GM23338 (cell line): Measurements from ENCODE around the gene TNRC18. TPM values are rescaled to one million over a fixed set of nuclear protein-coding genes. Genes with fewer than 3 reads are reported as not detected.

Experiments used
- ATAC-seq: fragments of 200-7000 bp; cut with Tn5 transposase; 3 replicates; pipeline ENCODE4 v1.9.1; 2020
- DNase-seq: peaks from one replicate; pipeline ENCODE4 v3.0.0-alpha.2; 2015; ENCODE audit warnings: low spot score
- H2AFZ ChIP-seq: fragments of 200-600 bp; sonication (generic); 2 replicates; pipeline ENCODE4 v1.8.0; 2016; ENCODE audit warnings: antibody characterized with exemption, mild to moderate bottlenecking, moderate library complexity
- H3F3A ChIP-seq: fragments of 200-600 bp; sonication (generic); replicated peaks from 2 replicates; pipeline ENCODE4 v1.8.0; 2017; ENCODE audit warnings: antibody characterized with exemption, mixed run types, low read depth
- H3K27ac ChIP-seq: fragments of 200-600 bp; sonication (generic); 2 replicates; pipeline ENCODE4 v1.6.1; 2016; ENCODE audit warnings: low read depth
- H3K27me3 ChIP-seq: fragments of 200-600 bp; sonication (generic); 2 replicates; pipeline ENCODE4 v1.8.0; 2016; ENCODE audit warnings: mild to moderate bottlenecking, mixed run types, moderate library complexity; ENCODE audit not compliant: insufficient read depth
- H3K36me3 ChIP-seq: fragments of 200-600 bp; sonication (generic); 2 replicates; pipeline ENCODE4 v1.8.0; 2016; ENCODE audit warnings: mild to moderate bottlenecking; ENCODE audit not compliant: insufficient read depth
- H3K4me1 ChIP-seq: fragments of 200-600 bp; sonication (generic); 2 replicates; pipeline ENCODE4 v1.8.0; 2016; ENCODE audit warnings: mild to moderate bottlenecking, moderate library complexity; ENCODE audit not compliant: insufficient read depth
- H3K4me2 ChIP-seq: fragments of 200-600 bp; sonication (generic); 2 replicates; pipeline ENCODE4 v1.7.1; 2017; ENCODE audit warnings: mixed run types
- H3K4me3 ChIP-seq: fragments of 200-600 bp; sonication (generic); 2 replicates; pipeline ENCODE4 v1.6.1; 2016; ENCODE audit warnings: mixed run types
- H3K79me2 ChIP-seq: fragments of 200-600 bp; sonication (generic); replicated peaks from 2 replicates; pipeline ENCODE4 v1.8.0; 2017; ENCODE audit warnings: mild to moderate bottlenecking; ENCODE audit not compliant: insufficient read depth
- H3K9me2 ChIP-seq: fragments of 200-600 bp; sonication (generic); 2 replicates; pipeline ENCODE4 v1.8.0; 2017; ENCODE audit not compliant: insufficient read depth
- H4K20me1 ChIP-seq: fragments of 200-600 bp; sonication (generic); replicated peaks from 2 replicates; pipeline ENCODE4 v1.8.0; 2017; ENCODE audit warnings: mild to moderate bottlenecking; ENCODE audit not compliant: insufficient read depth
- H3K27ac Mint-ChIP-seq: 2 replicates; pipeline ENCODE4 v1.8.0; 2020; ENCODE audit warnings: inconsistent platforms, mild to moderate bottlenecking, moderate library complexity, mixed read lengths
- H3K27me3 Mint-ChIP-seq: 3 replicates; pipeline ENCODE4 v1.8.0; 2022; ENCODE audit warnings: low read depth, mild to moderate bottlenecking, moderate library complexity, mixed read lengths, inconsistent platforms; ENCODE audit not compliant: insufficient read depth, poor library complexity
- H3K36me3 Mint-ChIP-seq: 3 replicates; pipeline ENCODE4 v1.8.0; 2021; ENCODE audit warnings: low read depth, mild to moderate bottlenecking, inconsistent platforms, moderate library complexity, mixed read lengths
- H3K4me1 Mint-ChIP-seq: 3 replicates; pipeline ENCODE4 v1.8.0; 2020; ENCODE audit warnings: mild to moderate bottlenecking, inconsistent platforms, mixed read lengths
- H3K4me3 Mint-ChIP-seq: 3 replicates; pipeline ENCODE4 v1.8.0; 2021; ENCODE audit warnings: moderate library complexity, mild to moderate bottlenecking, inconsistent platforms, mixed read lengths
- H3K9me3 Mint-ChIP-seq: 3 replicates; pipeline ENCODE4 v1.8.0; 2020; ENCODE audit warnings: moderate library complexity, mild to moderate bottlenecking, inconsistent platforms, mixed read lengths
- CREB1 ChIP-seq: fragments of 250-450 bp; sonication (Bioruptor Pico); IDR thresholded peaks from 2 replicates; pipeline ENCODE4 v1.5.0; 2020; ENCODE audit warnings: low read depth, mild to moderate bottlenecking, moderate library complexity
- CTCF ChIP-seq, 2 experiments: fragments of 200-600 bp in 1 of 2; sonication (generic) in 1 of 2; conservative IDR thresholded peaks; 2 replicates each; pipeline versions ENCODE4 v1.5.1 to v1.6.1; 2016 to 2017; ENCODE audit warnings: antibody characterized with exemption in 2 of 2, low read depth in 2 of 2, mild to moderate bottlenecking in 2 of 2, moderate library complexity in 1 of 2
- EZH2 ChIP-seq: fragments of 200-600 bp; sonication (generic); IDR thresholded peaks from one replicate; pipeline ENCODE4 v1.8.0; 2017; ENCODE audit warnings: antibody characterized with exemption, mild to moderate bottlenecking, low read depth; ENCODE audit not compliant: unreplicated experiment
- EZH2phosphoT487 ChIP-seq: fragments of 200-600 bp; sonication (generic); IDR thresholded peaks from one replicate; pipeline ENCODE4 v1.8.1; 2018; ENCODE audit warnings: antibody characterized with exemption; ENCODE audit not compliant: unreplicated experiment
- JUNB ChIP-seq: IDR thresholded peaks from one replicate; pipeline ENCODE4 v1.6.1; 2016; ENCODE audit warnings: antibody characterized with exemption; ENCODE audit not compliant: unreplicated experiment
- NANOG ChIP-seq: IDR thresholded peaks from 2 replicates; pipeline ENCODE4 v1.6.1; 2016; ENCODE audit warnings: antibody characterized with exemption, borderline replicate concordance
- POLR2AphosphoS5 ChIP-seq: IDR thresholded peaks from 2 replicates; pipeline ENCODE4 v1.6.1; 2016; ENCODE audit warnings: antibody characterized with exemption, low read depth
- REST ChIP-seq: IDR thresholded peaks from one replicate; pipeline ENCODE4 v1.6.1; 2018; ENCODE audit warnings: antibody characterized with exemption; ENCODE audit not compliant: unreplicated experiment
- STAT1 ChIP-seq: IDR thresholded peaks from one replicate; pipeline ENCODE4 v1.6.1; 2016; ENCODE audit warnings: antibody characterized with exemption; ENCODE audit not compliant: unreplicated experiment
- ZNF114 ChIP-seq: fragments of 250-450 bp; sonication (Bioruptor Pico); IDR thresholded peaks from 2 replicates; pipeline ENCODE4 v1.5.0; 2020; ENCODE audit warnings: mild to moderate bottlenecking, moderate library complexity
- ZNF331 ChIP-seq: fragments of 250-450 bp; sonication (Bioruptor Pico); IDR thresholded peaks from 2 replicates; pipeline ENCODE4 v1.5.0; 2020; ENCODE audit warnings: low read depth, mild to moderate bottlenecking, moderate library complexity
- ZNF462 ChIP-seq: fragments of 250-450 bp; sonication (Bioruptor Pico); IDR thresholded peaks from 2 replicates; pipeline ENCODE4 v1.5.0; 2020; ENCODE audit warnings: mild to moderate bottlenecking, moderate library complexity
- polyA plus RNA-seq: library from polyadenylated mRNA; unstranded; fragments of >200 nt; fragmentation: Nextera tagmentation; extraction: Ambion mirVana; gene quantifications from 2 replicates; pipeline ENCODE4 v1.2.1, GENCODE V29; 2016
- total RNA-seq: library from RNA; depleted of rRNA; stranded (reverse); fragments of >200 nt; shearing (Covaris generic); gene quantifications from 2 replicates; pipeline ENCODE4 v1.2.3, GENCODE V29; 2014
- TF ChIP-seq, protein P1 (sequence below): IDR thresholded peaks from 2 replicates; pipeline ENCODE4 v1.6.1; 2016; ENCODE audit warnings: antibody characterized with exemption

TNRC18 gene
- total and polyA plus RNA-seq, 2 experiments from 2014 or later = 2.1 to 17.5 TPM

DNA sequence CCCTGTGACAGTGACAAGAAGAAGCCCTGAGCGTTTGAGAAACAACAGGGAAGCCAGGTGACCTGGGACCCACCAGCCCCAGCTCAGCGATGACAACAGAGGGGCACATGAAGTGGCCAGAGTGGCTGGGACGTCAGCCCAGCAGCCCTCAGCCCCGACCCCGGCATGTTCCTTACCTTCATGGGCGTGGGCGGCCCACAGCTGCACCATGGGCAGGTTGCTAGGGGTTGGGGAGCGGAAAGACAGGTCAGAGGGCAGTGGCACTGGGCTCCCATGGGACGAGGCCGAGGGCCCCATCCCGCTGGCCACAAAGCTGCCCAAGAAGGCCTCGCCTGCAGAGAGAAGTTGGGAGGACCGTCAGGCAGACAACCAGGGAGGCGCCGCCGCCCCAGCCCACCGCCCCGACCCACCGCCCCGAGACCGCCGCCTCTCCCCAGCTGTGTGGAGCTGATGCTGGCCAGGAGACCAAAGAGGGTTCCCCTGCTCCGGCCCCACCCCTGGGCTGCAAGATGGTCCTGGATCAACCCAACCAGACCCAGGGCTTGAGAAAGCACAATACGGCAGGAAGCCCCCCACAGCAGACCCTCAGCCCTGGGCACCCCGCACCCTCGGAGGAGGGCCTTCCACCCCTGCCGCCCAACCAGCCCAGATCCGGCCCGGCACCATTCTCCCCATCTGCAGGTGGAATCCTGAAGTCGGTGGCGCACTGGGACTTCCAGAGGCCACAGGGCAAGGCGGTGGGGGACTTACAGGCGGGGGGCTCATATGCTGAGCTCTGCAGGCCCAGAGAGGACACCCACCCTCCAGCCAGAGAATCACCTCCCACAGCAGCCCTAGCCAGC is 29.1 kb downstream of the TNRC18 start:
- no peaks in the 10 kb centered on the region; the same call in 1 of the 2 replicates for H4K20me1 ChIP-seq
- Mint-ChIP-seq H3K27me3 (peaks cover 15% of the 10 kb centered on the region), H3K36me3 (no peaks in the 10 kb centered on the region; the same call in 2 of the 3 replicates), H3K9me3 (no peaks in the 10 kb centered on the region), H3K4me3 (no peak overlapping the region), H3K27ac (no peak overlapping the region), H3K4me1 (peaks cover 4% of the 10 kb centered on the region; the same call in 2 of the 3 replicates)
- H3K9me2 ChIP-seq = no peaks in the 10 kb centered on the region
- no peak overlapping the region for H3K4me2 ChIP-seq
- no peak overlapping the region for H2AFZ ChIP-seq
- no peak overlapping the region for H3K27ac ChIP-seq
- H3K4me1 ChIP-seq = no peaks in the 10 kb centered on the region
- TF ChIP-seq NANOG = no peak
- TF ChIP-seq, protein P1, sequence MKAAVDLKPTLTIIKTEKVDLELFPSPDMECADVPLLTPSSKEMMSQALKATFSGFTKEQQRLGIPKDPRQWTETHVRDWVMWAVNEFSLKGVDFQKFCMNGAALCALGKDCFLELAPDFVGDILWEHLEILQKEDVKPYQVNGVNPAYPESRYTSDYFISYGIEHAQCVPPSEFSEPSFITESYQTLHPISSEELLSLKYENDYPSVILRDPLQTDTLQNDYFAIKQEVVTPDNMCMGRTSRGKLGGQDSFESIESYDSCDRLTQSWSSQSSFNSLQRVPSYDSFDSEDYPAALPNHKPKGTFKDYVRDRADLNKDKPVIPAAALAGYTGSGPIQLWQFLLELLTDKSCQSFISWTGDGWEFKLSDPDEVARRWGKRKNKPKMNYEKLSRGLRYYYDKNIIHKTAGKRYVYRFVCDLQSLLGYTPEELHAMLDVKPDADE = no peak
- TF ChIP-seq ZNF462 (CRISPR knock-in tag) = no peak
- TF ChIP-seq REST = no peak
- no peak for TF ChIP-seq STAT1
- no peak for TF ChIP-seq EZH2
- TF ChIP-seq CTCF (conservative IDR thresholded peaks at IDR 0.05; ENCODE audit: low read depth in 2 of 2) = no peak
- TF ChIP-seq EZH2phosphoT487 = no peak
- no peak for TF ChIP-seq JUNB
- no peak for TF ChIP-seq CREB1
- no peak for TF ChIP-seq ZNF114 (CRISPR knock-in tag)
- TF ChIP-seq ZNF331 = no peak
- no peak for TF ChIP-seq POLR2AphosphoS5
- H3K36me3 ChIP-seq = no peaks in the 10 kb centered on the region
- no peak overlapping the region for H3K4me3 ChIP-seq
- DNase-seq = no peak
- H3K79me2 ChIP-seq = no peaks in the 10 kb centered on the region
- no peaks in the 10 kb centered on the region for H3F3A ChIP-seq
- no peak for ATAC-seq
- peaks cover 5% of the 10 kb centered on the region; the same call in 1 of the 2 replicates for H3K27me3 ChIP-seq
